Tibial nerve (tissue), 3 donors: ENCODE measurements around the gene TNPO1.

ENCODE experiments used
- POLR2A ChIP-seq, 2 donors: fragments of 450-650 bp; IDR thresholded peaks; one replicate each; pipeline ENCODE4 v1.6.1; 2017; ENCODE audit warnings: antibody characterized with exemption in 2 of 2, mild to moderate bottlenecking in 2 of 2, moderate library complexity in 2 of 2
- TF ChIP-seq, protein P1 (sequence below), 5 experiments: fragments of 200-600 bp in 3 of 5; fragments of 450-650 bp in 2 of 5; sonication (generic) in 3 of 5; IDR thresholded peaks; one replicate each; pipeline ENCODE4 v1.5.1; 2016 to 2019; ENCODE audit warnings: antibody characterized with exemption in 5 of 5, mild to moderate bottlenecking in 3 of 5, moderate library complexity in 2 of 5

DNA sequence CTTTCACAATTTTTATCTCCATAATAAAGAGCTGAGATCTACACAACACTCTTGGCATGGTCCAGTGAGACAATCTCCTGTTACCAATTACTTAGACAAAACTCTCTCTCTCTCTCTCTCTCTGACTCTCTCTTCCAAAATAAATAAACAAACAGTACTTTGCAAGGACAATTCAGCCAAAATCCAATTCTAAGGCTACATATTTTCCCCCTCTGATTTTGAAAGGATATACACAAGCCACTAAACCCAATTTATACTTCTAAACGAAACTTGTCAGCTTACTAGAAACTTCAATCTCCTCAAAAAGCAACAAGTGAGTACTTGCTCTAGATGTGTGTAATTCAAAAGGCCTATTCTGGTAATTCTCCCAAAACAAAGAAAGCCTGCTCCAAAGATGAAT lies 26.3 kb upstream of the TNPO1 start:
- TF ChIP-seq, protein P1, sequence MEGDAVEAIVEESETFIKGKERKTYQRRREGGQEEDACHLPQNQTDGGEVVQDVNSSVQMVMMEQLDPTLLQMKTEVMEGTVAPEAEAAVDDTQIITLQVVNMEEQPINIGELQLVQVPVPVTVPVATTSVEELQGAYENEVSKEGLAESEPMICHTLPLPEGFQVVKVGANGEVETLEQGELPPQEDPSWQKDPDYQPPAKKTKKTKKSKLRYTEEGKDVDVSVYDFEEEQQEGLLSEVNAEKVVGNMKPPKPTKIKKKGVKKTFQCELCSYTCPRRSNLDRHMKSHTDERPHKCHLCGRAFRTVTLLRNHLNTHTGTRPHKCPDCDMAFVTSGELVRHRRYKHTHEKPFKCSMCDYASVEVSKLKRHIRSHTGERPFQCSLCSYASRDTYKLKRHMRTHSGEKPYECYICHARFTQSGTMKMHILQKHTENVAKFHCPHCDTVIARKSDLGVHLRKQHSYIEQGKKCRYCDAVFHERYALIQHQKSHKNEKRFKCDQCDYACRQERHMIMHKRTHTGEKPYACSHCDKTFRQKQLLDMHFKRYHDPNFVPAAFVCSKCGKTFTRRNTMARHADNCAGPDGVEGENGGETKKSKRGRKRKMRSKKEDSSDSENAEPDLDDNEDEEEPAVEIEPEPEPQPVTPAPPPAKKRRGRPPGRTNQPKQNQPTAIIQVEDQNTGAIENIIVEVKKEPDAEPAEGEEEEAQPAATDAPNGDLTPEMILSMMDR (IDR thresholded peaks at IDR 0.05) = no peak
- TF ChIP-seq POLR2A (IDR thresholded peaks at IDR 0.05) = no peak
